PC-3 (cell line): Measurements from ENCODE around the gene PDZD2. TPM values are rescaled to one million over a fixed set of nuclear protein-coding genes. Genes with fewer than 3 reads are reported as not detected.

Experiments used
- ATAC-seq: fragments of 200-7000 bp; cut with Tn5 transposase; 2 replicates; pipeline ENCODE4 v1.9.1; 2020; ENCODE audit warnings: mild to moderate bottlenecking, moderate library complexity
- BruUV-seq: library from RNA; stranded (reverse); fragments of 400-500 nt; replicated peaks from 2 replicates; lab custom pipeline; 2021; lab: Mats Ljungman, UMichigan
- CTCF ChIA-PET: fragments of 300-600 bp; sonication (Branson Sonifier 250); formaldehyde crosslinking; loops from one replicate; lab custom pipeline; 2022; ENCODE audit warnings: antibody characterized with exemption; lab: Charles Lee
- POLR2A ChIA-PET: fragments of 300-600 bp; sonication (Branson Sonifier 250); formaldehyde crosslinking; loops from one replicate; lab custom pipeline; 2022; ENCODE audit warnings: antibody characterized with exemption; ENCODE audit not compliant: unreplicated experiment; lab: Charles Lee
- DNase-seq: peaks from one replicate; pipeline ENCODE4 v3.0.0-alpha.2; 2015
- H2AFZ ChIP-seq: fragments of 300-600 bp; sonication (generic); 2 replicates; pipeline ENCODE4 v1.6.0; 2016; ENCODE audit warnings: antibody characterized with exemption, low read length
- H3F3A ChIP-seq: fragments of 300-600 bp; sonication (generic); one replicate; pipeline ENCODE4 v1.6.0; 2017; ENCODE audit warnings: antibody characterized with exemption, low read length, control low read depth, mild to moderate bottlenecking; ENCODE audit not compliant: unreplicated experiment
- H3K27ac ChIP-seq: fragments of 300-600 bp; sonication (generic); 2 replicates; pipeline ENCODE4 v1.5.1; 2016; ENCODE audit warnings: mild to moderate bottlenecking, low read length
- H3K27me3 ChIP-seq: fragments of 300-600 bp; sonication (generic); 2 replicates; pipeline ENCODE4 v1.6.1; 2016; ENCODE audit warnings: low read length, mixed read lengths
- H3K36me3 ChIP-seq: fragments of 300-600 bp; sonication (generic); 2 replicates; pipeline ENCODE4 v1.6.1; 2016; ENCODE audit warnings: low read depth, mixed run types, low read length, mixed read lengths
- H3K4me1 ChIP-seq: fragments of 300-600 bp; sonication (generic); 2 replicates; pipeline ENCODE4 v1.5.1; 2016; ENCODE audit warnings: low read length; ENCODE audit not compliant: insufficient read depth
- H3K4me2 ChIP-seq: fragments of 300-600 bp; sonication (generic); 2 replicates; pipeline ENCODE4 v1.6.0; 2016; ENCODE audit warnings: low read length
- H3K4me3 ChIP-seq: fragments of 300-600 bp; sonication (generic); 2 replicates; pipeline ENCODE4 v1.5.1; 2016; ENCODE audit warnings: mild to moderate bottlenecking, low read length, mixed read lengths
- H3K79me2 ChIP-seq: fragments of 300-600 bp; sonication (generic); 2 replicates; pipeline ENCODE4 v1.6.1; 2017; ENCODE audit warnings: low read length, mixed read lengths
- H3K9ac ChIP-seq: fragments of 300-600 bp; sonication (generic); 2 replicates; pipeline ENCODE4 v1.6.0; 2016; ENCODE audit warnings: mild to moderate bottlenecking, low read length
- H3K9me2 ChIP-seq: fragments of 300-600 bp; sonication (generic); replicated peaks from 2 replicates; pipeline ENCODE4 v1.6.1; 2016; ENCODE audit warnings: mixed run types, low read length, mixed read lengths
- H3K9me3 ChIP-seq: fragments of 300-600 bp; sonication (generic); 2 replicates; pipeline ENCODE4 v1.6.1; 2016; ENCODE audit warnings: low read length, mixed read lengths
- H4K20me1 ChIP-seq: fragments of 300-600 bp; sonication (generic); 2 replicates; pipeline ENCODE4 v1.6.1; 2016; ENCODE audit warnings: low read length, mixed read lengths
- CTCF ChIP-seq: fragments of 300-600 bp; sonication (generic); conservative IDR thresholded peaks from 2 replicates; pipeline ENCODE4 v1.5.1; 2017; ENCODE audit warnings: antibody characterized with exemption, low read depth, mild to moderate bottlenecking, low read length
- EZH2 ChIP-seq: fragments of 300-600 bp; sonication (generic); IDR thresholded peaks from one replicate; pipeline ENCODE4 v1.6.1; 2017; ENCODE audit warnings: antibody characterized with exemption, mild to moderate bottlenecking, low read length; ENCODE audit not compliant: unreplicated experiment
- EZH2phosphoT487 ChIP-seq: fragments of 300-600 bp; sonication (generic); IDR thresholded peaks from 2 replicates; pipeline ENCODE4 v1.6.1; 2018; ENCODE audit warnings: mild to moderate bottlenecking, antibody characterized with exemption, low read length, borderline replicate concordance
- intact Hi-C: fragments of 100-400 bp; cut with micrococcal nuclease; formaldehyde crosslinking; loops from 2 replicates; pipeline ENCODE4 v1.9.0; 2023
- total RNA-seq: library from RNA; depleted of rRNA; stranded (reverse); fragments of >200 nt; gene quantifications from 2 replicates; pipeline ENCODE4 v1.2.3, GENCODE V29; 2014

PDZD2 gene
- total RNA-seq, 1 experiment from 2014 or later = 2.0 TPM

- Histone ChIP-seq H2AFZ (no peak overlapping the region), H3K79me2 (no peaks in the 10 kb centered on the region), H3K9ac (no peak overlapping the region), H3K36me3 (no peaks in the 10 kb centered on the region), H3F3A (no peaks in the 10 kb centered on the region), H3K4me2 (no peak overlapping the region), H3K27me3 (no peaks in the 10 kb centered on the region), H3K9me2 (no peaks in the 10 kb centered on the region), H3K4me1 (peaks cover 20% of the 10 kb centered on the region), H3K27ac (no peak overlapping the region), H3K4me3 (no peak overlapping the region), H3K9me3 (no peaks in the 10 kb centered on the region), H4K20me1 (no peaks in the 10 kb centered on the region)
- ChIA-PET POLR2A (no interaction called here), CTCF (interaction anchor here (1.1 kb wide), 1 partner anchor 31 kb away, joined by 4 read pairs; no protein-coding TSS in a partner anchor)
- no peak for DNase-seq
- TF ChIP-seq CTCF (no peak), EZH2 (no peak), EZH2phosphoT487 (no peak)
- no peak for ATAC-seq
- intact Hi-C loops = no loop called here
- no TSS peak for BruUV-seq
These were observed 184.5 kb downstream of the PDZD2 start for GRCh38 chr5:31823472-31823871.

GRCh38 chr5:31824869-31825517 lies 186.1 kb downstream of the PDZD2 start:
- Histone ChIP-seq H3K27ac (no peak overlapping the region), H2AFZ (no peak overlapping the region), H3K4me1 (peaks cover 22% of the 10 kb centered on the region), H3K27me3 (no peaks in the 10 kb centered on the region), H3K9ac (no peak overlapping the region), H3F3A (no peaks in the 10 kb centered on the region), H3K9me2 (no peaks in the 10 kb centered on the region), H3K79me2 (no peaks in the 10 kb centered on the region), H3K36me3 (no peaks in the 10 kb centered on the region), H3K4me2 (no peak overlapping the region), H4K20me1 (no peaks in the 10 kb centered on the region), H3K9me3 (no peaks in the 10 kb centered on the region), H3K4me3 (no peak overlapping the region)
- DNase-seq (no peak), ATAC-seq (peak; percentile 6; the same call in 1 of the 2 replicates)
- intact Hi-C loops = loop anchor here (1.0 to 5.0 kb wide), 5 partner anchors 29 to 268 kb away; no protein-coding TSS in a partner anchor
- TF ChIP-seq EZH2phosphoT487 = no peak
- no peak for TF ChIP-seq CTCF
- TF ChIP-seq EZH2 = no peak
- ChIA-PET CTCF (interaction anchor here (0.5 to 2.2 kb wide), 6 partner anchors 104 to 268 kb away, joined by 3 to 13 read pairs (median 8); no protein-coding TSS in a partner anchor), POLR2A (no interaction called here)
- BruUV-seq = no TSS peak
